GM19023 (cell line): ENCODE data around the gene TCIRG1.

ENCODE experiments used
- ATAC-seq: cut with Tn5 transposase; IDR thresholded peaks from one replicate; pipeline ENCODE4 v1.9.1; 2021; ENCODE audit warnings: mild to moderate bottlenecking, moderate library complexity; ENCODE audit not compliant: unreplicated experiment

Gene TCIRG1

DNA sequence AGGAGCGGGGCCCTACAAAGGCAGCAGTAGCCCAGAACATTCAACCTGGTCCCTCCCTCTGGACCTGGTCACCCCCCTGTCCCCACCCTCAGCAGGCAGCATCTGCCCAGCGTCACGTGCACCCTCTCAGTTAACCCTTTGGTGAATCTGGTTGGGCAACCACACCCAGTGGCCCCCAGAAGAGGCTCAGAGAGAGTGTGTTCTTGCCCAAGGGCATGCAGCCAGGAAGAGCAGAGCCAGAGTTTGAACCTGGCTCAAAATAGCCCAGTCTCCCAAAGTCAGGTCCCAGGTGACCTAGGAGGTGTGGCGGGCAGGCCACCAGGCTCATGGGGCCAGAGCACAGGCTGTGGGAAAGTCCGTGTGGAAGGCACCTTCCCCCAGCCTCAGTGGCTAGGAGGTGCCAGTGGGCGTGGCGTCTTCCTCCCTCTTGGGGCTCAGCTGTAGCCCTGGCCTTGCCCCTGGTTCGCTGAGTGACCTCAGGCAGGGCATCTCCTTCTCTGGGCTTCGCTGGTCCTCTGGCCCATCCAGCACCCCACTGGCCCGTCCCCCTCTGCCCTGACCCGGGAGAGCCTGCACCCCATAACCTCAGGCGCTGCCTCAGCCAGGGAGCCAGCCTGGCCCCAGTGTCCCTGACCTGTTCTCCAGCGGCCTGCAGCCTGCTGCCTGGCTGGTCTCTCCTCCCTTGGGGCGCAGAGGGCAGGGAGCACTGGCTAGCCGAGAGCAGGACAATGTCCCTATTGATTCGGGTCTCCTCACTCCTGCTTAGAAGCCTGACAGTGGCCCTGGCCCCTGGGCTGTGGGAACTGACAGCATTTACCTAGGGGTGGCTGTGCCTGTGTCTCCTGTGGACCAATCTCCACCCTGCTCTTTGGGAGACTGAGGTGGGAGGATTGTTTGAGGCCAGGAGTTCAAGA, 21.7 kb upstream of the TCIRG1 start:
- ATAC-seq = no peak

DNA sequence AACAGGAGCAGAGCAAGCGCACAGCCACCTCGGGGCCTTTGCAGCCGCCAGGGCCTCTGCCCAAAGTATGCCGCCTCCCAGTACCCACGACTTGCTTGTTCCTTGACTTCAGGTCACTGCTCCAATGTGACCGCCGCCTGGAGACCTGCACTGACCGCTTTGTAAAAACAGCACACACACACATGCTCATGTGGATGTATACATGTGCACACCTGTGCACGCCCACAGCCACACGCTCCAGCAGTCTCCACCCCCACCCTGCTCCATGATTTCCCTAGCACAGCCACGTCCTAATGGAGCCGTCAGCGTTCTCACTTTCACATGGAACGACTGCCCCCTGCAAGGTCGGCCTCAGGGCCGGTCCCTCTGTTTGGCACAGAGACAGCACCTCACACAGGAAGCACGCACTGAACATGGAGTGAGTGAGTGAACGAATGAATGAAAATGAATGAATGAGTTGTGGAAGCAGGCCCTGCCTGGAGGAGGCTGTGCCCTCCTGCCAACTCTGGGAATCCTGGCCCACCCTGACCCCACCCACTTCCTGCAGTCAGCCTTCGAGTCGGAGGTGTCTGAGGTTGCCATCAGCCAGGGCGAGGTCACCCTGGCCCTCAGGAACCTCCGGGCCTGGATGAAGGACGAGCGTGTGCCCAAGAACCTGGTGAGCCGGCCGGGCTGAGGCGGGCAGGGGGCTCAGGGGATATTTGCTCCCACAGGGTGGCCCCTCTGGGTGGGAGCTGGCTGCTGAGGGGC, 20.7 kb upstream of the TCIRG1 start:
- ATAC-seq = no peak

DNA sequence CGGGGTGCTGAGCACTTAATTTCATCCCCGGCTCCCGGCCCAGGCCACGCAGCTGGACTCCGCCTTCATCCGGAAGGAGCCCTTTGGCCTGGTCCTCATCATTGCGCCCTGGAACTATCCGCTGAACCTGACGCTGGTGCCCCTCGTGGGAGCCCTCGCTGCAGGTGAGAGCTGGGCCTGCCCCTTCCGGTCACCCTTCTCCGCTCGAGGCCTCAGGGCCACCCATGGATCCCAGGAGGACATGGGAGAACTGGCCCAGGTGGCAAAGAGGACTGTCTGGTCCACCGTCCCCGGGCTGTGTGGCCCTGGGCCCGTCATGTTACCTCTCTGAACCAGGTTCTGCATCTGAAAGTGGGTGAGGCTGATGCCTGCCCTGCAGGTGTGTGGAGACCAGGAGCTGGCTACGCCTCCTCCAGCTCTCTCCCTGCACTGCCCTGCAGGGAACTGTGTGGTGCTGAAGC, 20.1 kb upstream of the TCIRG1 start:
- ATAC-seq = no peak

DNA sequence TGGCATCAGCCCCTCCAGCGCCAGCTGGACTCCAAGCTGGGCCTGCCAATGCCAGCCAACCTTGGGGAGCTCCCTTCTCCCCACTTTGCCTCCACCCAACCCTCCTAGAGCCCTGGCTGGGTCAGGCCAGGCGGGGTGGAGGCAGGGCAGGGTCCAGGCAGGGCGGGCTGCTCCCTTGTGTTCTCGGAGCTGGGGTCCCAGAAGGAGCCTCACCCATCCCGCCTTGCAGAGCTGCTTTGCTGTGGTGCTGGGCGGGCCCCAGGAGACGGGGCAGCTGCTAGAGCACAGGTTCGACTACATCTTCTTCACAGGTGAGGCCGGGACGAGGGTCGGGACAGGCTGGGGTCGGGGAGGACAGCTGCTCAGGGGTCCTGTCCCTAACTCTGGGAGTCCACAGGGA, 19.3 kb upstream of the TCIRG1 start:
- ATAC-seq = no peak

DNA sequence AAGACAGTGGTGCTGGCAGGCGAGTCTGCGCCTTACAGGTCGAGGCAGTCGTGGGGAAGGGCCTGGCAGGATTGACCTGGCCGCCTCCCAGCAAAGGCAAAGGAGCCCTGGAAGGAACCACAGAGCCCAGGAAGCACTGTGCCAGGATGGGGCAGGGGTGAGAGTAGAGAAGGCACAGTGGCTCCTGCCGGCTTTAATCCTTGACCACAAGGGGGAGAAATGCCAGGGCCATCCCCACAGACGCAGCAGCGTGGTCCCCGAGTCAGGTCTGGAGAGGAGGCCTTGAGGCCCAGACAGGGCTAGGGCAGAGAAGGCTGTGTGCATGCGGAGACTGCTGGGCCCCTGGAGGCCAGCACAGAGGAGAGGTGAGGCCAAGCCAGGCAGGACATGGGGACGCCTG, 18.2 kb upstream of the TCIRG1 start:
- no peak for ATAC-seq

DNA sequence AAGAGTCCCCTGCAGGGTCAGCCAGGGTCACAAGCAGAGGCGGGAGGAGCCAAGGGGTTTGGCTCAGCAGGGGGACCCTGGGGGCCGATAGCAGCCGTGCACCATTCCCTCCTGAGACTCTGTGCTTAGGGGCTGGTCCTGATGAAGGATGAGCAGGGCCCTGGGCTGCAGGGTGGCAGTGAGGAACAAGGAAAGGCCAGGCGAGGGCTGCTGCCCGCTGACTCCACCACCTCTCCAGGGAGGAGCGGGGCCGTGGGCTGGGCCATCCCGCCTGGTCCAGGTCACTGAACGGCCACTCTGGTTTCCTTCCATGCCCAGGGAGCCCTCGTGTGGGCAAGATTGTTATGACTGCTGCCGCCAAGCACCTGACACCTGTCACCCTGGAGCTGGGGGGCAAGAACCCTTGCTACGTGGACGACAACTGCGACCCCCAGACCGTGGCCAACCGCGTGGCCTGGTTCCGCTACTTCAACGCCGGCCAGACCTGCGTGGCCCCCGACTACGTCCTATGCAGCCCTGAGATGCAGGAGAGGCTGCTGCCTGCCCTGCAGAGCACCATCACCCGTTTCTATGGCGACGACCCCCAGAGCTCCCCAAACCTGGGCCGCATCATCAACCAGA, 17.5 kb upstream of the TCIRG1 start:
- no peak for ATAC-seq

DNA sequence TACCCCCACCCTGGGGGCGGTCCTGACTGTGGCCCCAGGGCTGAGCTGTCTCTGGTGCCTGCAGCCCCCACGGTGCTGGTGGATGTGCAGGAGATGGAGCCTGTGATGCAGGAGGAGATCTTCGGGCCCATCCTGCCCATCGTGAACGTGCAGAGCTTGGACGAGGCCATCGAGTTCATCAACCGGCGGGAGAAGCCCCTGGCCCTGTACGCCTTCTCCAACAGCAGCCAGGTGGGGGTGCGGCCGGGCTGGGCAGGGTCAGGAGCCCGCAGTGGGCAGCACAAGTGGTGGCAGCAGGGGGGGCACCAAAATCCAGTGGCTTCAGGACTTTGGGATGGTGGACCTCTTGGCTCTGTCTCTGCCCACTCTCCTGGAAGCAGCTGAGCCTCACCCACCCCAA, 16.3 kb upstream of the TCIRG1 start:
- ATAC-seq = no peak

DNA sequence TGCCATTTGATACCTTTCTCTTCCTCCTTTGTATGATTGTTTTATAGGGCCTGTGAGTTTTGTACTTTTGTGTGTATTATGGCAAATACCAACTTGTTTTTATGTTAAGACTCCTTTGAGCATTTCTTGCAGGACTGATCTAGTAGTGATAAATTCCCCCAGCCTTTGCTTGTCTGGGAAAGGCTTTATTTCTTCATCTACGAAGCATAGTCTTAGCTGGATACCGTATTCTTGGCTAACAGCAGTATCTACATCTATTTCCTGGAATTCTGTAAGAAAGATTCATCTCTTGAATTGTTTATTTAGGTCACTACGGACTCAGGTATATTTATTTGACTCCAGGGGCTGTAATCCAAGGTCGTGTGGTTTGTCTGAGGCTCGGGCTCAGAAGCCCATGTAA, 14.3 kb upstream of the TCIRG1 start:
- ATAC-seq = no peak

DNA sequence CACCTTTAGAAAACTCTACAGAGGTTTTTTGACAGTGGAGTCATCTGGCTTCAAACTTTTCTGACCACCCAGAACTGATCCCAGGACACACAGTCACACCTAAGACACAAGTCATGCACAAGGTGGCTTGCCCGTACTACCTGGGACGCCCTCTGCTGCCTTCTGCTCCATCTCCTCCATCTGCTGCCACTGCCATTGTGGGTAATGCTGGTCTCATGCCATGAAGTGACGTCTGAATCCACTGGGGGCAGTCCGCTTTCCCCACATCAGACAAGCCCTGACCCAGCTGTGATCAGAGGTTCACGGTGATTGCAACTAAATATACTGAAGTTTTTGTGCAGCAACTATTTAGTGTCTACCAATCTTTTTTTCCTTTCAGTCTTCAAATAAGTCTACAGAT, 13.8 kb upstream of the TCIRG1 start:
- ATAC-seq = no peak

DNA sequence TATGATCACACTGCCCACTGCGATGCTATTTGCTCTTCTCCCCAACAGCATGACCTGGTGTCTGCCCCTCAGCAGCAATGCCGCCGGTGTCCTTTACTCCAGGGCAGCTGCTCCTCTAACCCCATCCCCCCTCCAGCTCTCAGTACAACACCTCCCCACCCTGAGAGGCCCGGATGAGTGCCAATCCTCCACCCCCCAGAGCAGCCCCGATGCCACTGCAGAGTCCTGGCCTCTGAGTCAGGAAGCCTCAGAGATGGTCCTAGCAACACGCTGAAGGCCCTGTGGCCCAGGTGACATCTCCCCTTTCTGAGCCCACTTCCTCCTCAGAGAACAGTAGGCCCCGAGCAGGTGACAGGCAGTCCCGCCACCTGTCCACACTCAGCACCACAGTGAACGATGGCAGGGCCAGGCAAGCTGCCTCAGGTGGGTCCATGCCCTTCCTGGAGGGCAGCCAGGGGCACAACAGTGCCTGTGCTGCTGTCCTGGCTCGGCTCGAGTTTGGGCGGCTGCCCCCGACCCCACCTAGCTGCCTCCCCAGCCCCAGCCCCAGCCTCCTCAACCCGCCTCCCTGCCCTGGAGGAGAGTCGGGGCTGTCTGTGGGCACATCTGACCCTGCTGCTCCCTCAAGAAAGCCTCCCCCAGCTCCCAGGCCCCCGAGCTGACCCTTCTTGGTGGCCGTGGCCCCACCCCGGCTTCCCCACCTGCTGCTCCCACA, 12.3 kb upstream of the TCIRG1 start:
- ATAC-seq = no peak

DNA sequence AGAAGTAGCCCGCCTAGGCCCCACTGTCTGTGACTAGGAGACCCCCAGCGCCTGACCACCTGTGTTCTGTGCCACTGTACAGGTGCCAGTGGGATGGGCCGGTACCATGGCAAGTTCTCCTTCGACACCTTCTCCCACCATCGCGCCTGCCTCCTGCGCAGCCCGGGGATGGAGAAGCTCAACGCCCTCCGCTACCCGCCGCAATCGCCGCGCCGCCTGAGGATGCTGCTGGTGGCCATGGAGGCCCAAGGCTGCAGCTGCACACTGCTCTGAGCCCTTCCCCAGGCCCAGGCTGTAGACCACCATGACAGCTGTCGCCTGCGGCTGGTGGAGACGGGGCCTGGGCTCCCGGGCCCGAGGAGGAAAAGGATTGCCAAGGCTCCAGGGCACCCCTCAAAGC, 11.2 kb upstream of the TCIRG1 start:
- no peak for ATAC-seq

DNA sequence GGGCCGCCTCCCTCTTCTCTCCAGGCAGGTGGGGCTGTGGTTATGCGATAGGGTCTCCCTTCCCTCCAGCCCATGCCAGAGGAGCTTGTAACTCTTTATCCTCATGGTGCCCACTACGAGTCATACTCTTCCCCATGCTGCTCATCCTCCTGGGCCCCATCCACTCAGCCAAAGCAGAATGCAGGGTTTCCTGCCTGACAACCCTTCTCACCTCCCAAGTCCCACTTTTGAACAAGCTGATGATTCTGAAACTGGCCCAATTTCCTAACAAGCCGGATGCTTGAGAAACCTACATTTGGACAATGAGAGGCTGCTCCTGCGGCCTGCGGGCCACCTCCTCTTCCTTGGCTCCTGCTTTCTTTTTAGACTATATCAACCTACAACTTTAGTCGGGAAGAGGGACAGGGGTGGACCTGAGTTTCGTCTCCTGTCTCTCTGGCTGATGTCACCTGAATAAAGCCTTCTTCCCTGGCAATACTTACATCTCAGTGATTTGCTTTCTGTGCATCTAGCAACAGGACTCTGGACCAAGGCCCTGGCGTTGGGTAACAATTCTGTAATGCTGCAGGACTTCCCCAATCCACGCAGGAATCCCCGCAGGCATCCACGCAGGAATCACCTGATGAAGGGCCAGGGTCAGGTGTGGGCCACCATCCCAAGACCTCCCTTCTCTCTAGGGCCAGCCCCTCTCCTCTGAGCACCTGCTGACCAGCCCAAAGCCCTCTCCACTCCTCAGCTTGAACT, 9.9 kb upstream of the TCIRG1 start:
- ATAC-seq = no peak

DNA sequence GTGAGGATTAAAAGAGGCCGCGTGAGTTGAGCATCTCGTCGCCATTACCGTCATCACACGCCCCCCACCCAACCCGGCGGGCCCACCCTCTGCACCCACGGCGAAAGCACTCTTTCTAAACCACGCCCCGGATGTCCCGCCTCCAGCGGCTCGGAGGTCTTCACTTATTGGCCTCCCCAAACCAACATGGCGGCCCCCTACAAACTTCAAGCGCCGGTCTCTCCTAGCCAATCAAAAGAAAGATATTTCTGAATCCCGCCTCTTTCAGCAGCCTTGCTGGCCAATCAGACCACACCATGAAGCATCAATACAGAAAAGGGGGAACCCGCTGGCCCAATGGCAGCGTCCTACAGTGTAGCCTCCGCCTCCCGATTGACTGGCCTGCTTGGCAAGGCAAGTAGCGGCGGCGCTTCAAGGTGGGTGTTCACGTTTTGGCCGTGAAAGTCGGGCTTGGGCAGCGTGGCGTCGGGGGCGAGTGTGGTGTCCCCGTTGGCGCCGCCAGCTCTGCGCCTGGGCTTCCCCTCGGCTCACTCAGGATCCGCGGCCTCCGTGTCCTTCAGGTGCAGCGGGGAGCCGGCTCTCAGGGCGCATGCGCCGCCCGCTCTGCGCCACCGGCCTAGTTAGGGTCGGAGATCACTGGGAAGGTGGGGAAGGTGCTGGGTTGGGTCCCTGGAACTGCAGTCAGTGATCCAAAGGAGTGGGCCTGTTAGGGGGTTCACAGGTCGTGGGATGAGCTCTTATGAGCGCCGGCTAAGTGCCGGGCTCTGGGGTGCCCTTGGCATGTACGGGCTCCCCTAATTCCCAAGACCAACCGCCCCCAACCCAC, 8.3 kb upstream of the TCIRG1 start, which contains the start of gene NDUFS8:
Gene NDUFS8 (plus strand): TSS at position 364 of the 826 bp plus-strand sequence. CDS start 1,471 bp downstream, outside the sequence.
- ATAC-seq = peak; percentile 92

DNA sequence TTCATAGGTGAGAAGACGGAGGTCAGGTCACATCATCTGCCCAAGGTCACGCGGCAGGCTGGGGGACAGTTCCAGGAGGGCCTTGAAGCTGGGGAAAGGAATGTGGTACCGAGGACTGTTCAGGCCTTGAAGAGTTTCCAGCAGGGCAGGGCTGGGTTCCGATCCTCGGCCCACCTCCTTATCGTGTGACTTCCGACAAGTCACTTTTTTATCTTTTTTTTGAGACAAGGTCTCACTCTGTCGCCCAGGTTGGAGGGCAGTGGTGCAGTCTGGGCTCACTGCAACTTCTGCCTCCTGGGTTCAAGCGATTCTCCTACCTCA, 7.7 kb upstream of the TCIRG1 start:
- ATAC-seq = no peak

DNA sequence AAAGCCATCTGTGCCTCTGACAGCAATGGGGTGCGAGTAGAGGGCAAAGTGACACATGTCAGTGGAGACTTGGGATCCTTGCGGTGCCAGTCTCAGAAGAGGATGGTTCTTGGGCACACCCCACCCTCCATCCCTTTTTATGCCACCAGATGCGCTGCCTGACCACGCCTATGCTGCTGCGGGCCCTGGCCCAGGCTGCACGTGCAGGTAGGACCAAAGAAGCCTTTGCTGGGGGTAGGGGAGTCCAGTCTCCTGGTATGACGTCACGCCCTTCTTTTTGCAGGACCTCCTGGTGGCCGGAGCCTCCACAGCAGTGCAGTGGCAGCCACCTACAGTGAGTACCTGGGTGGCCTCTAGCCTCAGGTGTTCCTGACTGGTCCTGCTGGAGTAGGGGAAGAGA, 6.8 kb upstream of the TCIRG1 start:
- no peak for ATAC-seq

DNA sequence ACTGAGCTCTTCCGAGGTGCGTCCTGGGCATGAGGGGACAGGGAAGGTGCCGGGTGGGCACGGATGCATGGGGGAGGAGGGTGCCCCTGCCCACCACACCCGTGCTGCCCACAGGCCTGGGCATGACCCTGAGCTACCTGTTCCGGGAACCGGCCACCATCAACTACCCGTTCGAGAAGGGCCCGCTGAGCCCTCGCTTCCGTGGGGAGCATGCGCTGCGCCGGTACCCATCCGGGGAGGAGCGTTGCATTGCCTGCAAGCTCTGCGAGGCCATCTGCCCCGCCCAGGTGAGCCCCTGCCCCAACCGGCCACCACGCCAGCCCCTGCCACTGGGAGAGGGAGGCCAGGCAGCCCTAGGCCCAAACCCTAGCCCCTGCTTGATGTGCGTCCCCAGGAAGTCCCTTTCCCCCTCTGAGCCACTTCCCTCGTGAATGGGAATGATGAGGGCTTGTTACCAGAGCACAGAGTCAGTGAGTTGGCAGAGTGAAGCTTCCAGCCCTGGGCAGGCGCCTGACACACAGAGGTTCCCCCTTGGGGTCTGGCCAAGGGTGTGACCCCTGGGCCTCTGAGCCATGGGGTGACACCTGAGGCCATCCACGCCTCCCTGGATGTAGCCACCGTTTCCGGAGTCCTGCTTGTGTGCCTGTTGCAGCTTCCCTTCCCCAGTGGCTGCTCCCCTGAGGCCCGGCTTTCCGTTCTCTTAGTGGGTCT, 5.7 kb upstream of the TCIRG1 start:
- no peak for ATAC-seq

DNA sequence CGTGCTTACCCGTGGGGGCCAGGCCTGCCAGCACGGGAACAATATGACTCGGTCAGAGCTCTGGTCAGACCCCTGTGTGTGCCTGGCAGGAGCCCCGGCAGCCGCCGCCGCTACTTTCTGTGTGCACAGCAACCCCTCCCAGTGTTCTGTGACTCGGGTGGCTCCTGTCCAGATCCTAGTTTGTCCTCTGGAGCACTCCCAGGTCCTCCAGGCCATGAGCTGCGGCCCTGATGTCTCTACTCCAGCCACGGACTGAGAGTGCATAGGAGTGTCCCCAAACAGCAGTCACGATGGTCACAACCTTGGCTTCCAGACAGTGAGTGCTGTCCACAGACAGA, 5.1 kb upstream of the TCIRG1 start:
- ATAC-seq = no peak

DNA sequence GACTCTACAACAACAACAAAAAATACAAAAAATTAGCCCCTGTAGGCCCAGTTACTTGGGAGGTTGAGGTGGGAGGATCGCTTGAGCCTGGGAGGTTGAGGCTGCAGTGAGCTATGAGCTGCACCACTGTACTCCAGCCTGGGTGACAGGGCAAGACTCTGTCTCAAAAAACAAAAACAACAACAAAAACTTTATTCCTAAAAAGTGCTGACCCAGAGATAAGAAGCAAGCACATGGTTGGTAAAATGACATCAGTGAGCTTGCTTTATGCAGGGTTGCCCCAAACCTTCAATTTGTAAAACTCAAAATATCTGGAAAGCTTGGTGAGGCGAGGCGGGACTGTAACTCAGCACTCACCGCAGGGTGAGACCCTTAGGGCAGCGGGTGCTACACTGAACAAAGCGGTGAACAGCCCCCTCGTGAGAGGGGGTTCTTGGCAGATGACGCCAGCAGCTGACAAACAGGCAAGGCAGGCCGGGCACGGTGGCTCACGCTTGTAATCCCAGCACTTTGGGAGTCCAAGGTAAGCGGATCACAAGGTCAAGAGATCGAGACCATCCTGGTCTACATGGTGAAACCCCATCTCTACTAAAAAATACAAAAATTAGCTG, 3.5 kb upstream of the TCIRG1 start:
- ATAC-seq = no peak
